ENCODE results near the gene MAML3. TPM values are rescaled to one million over a fixed set of nuclear protein-coding genes. Genes with fewer than 3 reads are reported as not detected.

The MAML3 gene
- total RNA-seq, 1 donor from 2014 or later: 8.1 TPM

DNA sequence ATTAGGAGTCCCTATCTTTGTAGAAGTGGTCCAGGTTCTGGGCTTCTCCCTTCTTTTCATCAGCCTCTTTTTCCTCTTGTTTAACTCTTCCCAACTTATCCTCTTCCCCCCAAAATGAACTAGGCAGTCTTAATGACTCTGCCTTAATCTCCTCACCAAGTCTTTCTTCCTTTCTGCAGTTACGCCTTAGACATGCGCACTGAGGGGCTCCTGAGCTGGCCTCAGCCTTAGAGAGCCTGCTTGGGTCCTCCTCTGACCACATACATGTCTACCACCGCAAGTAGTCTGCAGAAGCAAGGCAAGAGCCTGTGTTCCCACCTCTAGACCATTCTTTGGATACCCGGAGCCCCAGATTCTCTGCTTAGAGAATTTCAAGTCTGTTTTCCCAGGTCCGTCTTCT lies 288.4 kb downstream of the MAML3 start:
- Histone ChIP-seq H3K27ac (ENCODE audit: low read depth, low read length) (no peak overlapping the region), H3K36me3 (ENCODE audit: insufficient read depth, low read length) (no peaks in the 10 kb centered on the region), H3K9ac (ENCODE audit: low read length) (no peak overlapping the region), H4K20me1 (ENCODE audit: insufficient read depth, low read length) (no peaks in the 10 kb centered on the region), H3K4me3 (ENCODE audit: insufficient read depth, low read depth, low read length) (no peak overlapping the region), H3K27me3 (ENCODE audit: insufficient read depth, low read length) (no peaks in the 10 kb centered on the region), H2AFZ (ENCODE audit: low read depth, low read length) (no peak overlapping the region), H3K9me3 (ENCODE audit: insufficient read depth, low read depth, low read length) (no peaks in the 10 kb centered on the region), H3K4me1 (ENCODE audit: insufficient read depth, low read length) (no peaks in the 10 kb centered on the region), H3K4me2 (ENCODE audit: low read length) (no peak overlapping the region), H3K79me2 (ENCODE audit: insufficient read depth, low read length) (no peaks in the 10 kb centered on the region)
- peaks cover 2% of the 10 kb centered on the region for H3K36me3 Mint-ChIP-seq (ENCODE audit: low read depth, unreplicated experiment)
- no peak overlapping the region for H3K4me3 Mint-ChIP-seq (ENCODE audit: unreplicated experiment)
- H3K4me1 Mint-ChIP-seq (ENCODE audit: low read depth, unreplicated experiment): peaks cover 4% of the 10 kb centered on the region
- H3K27me3 Mint-ChIP-seq (ENCODE audit: low read depth, unreplicated experiment): no peaks in the 10 kb centered on the region
- FAIRE-seq: no peak
- no peak for DNase-seq (ENCODE audit: low read depth)
- H3K9me3 Mint-ChIP-seq (ENCODE audit: unreplicated experiment): peaks cover 2% of the 10 kb centered on the region
- H3K27ac Mint-ChIP-seq (ENCODE audit: unreplicated experiment): no peak overlapping the region
- TF ChIP-seq CTCF (IDR thresholded peaks at IDR 0.05; ENCODE audit: insufficient read depth, low read depth, low read length) (no peak), EZH2 (IDR thresholded peaks at IDR 0.05; ENCODE audit: insufficient read depth, low read length) (no peak)

GRCh38 chr4:139863531-139863930 lies 290.5 kb downstream of the MAML3 start:
- H3K4me1 ChIP-seq (ENCODE audit: insufficient read depth, low read length): no peaks in the 10 kb centered on the region
- H3K27me3 ChIP-seq (ENCODE audit: insufficient read depth, low read length): no peaks in the 10 kb centered on the region
- H3K4me1 Mint-ChIP-seq (ENCODE audit: low read depth, unreplicated experiment): peaks cover 9% of the 10 kb centered on the region
- no peak overlapping the region for H3K27ac ChIP-seq (ENCODE audit: low read depth, low read length)
- DNase-seq (ENCODE audit: low read depth): no peak
- H3K4me3 ChIP-seq (ENCODE audit: insufficient read depth, low read depth, low read length): no peak overlapping the region
- no peaks in the 10 kb centered on the region for H4K20me1 ChIP-seq (ENCODE audit: insufficient read depth, low read length)
- H3K79me2 ChIP-seq (ENCODE audit: insufficient read depth, low read length): no peaks in the 10 kb centered on the region
- no peaks in the 10 kb centered on the region for H3K9me3 ChIP-seq (ENCODE audit: insufficient read depth, low read depth, low read length)
- no peaks in the 10 kb centered on the region for H3K36me3 ChIP-seq (ENCODE audit: insufficient read depth, low read length)
- peaks cover 2% of the 10 kb centered on the region for H3K36me3 Mint-ChIP-seq (ENCODE audit: low read depth, unreplicated experiment)
- no peak overlapping the region for H3K9ac ChIP-seq (ENCODE audit: low read length)
- TF ChIP-seq EZH2 (IDR thresholded peaks at IDR 0.05; ENCODE audit: insufficient read depth, low read length) (no peak), CTCF (IDR thresholded peaks at IDR 0.05; ENCODE audit: insufficient read depth, low read depth, low read length) (no peak)
- peaks cover 2% of the 10 kb centered on the region for H3K9me3 Mint-ChIP-seq (ENCODE audit: unreplicated experiment)
- no peak overlapping the region for H3K27ac Mint-ChIP-seq (ENCODE audit: unreplicated experiment)
- no peak overlapping the region for H3K4me3 Mint-ChIP-seq (ENCODE audit: unreplicated experiment)
- H2AFZ ChIP-seq (ENCODE audit: low read depth, low read length): no peak overlapping the region
- H3K27me3 Mint-ChIP-seq (ENCODE audit: low read depth, unreplicated experiment): no peaks in the 10 kb centered on the region
- H3K4me2 ChIP-seq (ENCODE audit: low read length): no peak overlapping the region
- no peak for FAIRE-seq

- no peaks in the 10 kb centered on the region for H3K27me3 Mint-ChIP-seq (ENCODE audit: low read depth, unreplicated experiment)
- H3K4me1 ChIP-seq (ENCODE audit: insufficient read depth, low read length): no peaks in the 10 kb centered on the region
- H3K4me2 ChIP-seq (ENCODE audit: low read length): no peak overlapping the region
- H3K9me3 ChIP-seq (ENCODE audit: insufficient read depth, low read depth, low read length): no peaks in the 10 kb centered on the region
- peaks cover under 1% of the 10 kb centered on the region for H3K9me3 Mint-ChIP-seq (ENCODE audit: unreplicated experiment)
- H3K4me1 Mint-ChIP-seq (ENCODE audit: low read depth, unreplicated experiment): peaks cover 19% of the 10 kb centered on the region
- no peak for FAIRE-seq
- H3K4me3 Mint-ChIP-seq (ENCODE audit: unreplicated experiment): no peak overlapping the region
- TF ChIP-seq CTCF (IDR thresholded peaks at IDR 0.05; ENCODE audit: insufficient read depth, low read depth, low read length) (no peak), EZH2 (IDR thresholded peaks at IDR 0.05; ENCODE audit: insufficient read depth, low read length) (no peak)
- H3K27ac Mint-ChIP-seq (ENCODE audit: unreplicated experiment): no peak overlapping the region
- H3K36me3 ChIP-seq (ENCODE audit: insufficient read depth, low read length): no peaks in the 10 kb centered on the region
- no peaks in the 10 kb centered on the region for H3K79me2 ChIP-seq (ENCODE audit: insufficient read depth, low read length)
- no peak overlapping the region for H3K9ac ChIP-seq (ENCODE audit: low read length)
- no peak overlapping the region for H2AFZ ChIP-seq (ENCODE audit: low read depth, low read length)
- H3K27me3 ChIP-seq (ENCODE audit: insufficient read depth, low read length): no peaks in the 10 kb centered on the region
- DNase-seq (ENCODE audit: low read depth): no peak
- H3K36me3 Mint-ChIP-seq (ENCODE audit: low read depth, unreplicated experiment): peaks cover 1% of the 10 kb centered on the region
- H3K27ac ChIP-seq (ENCODE audit: low read depth, low read length): no peak overlapping the region
- H4K20me1 ChIP-seq (ENCODE audit: insufficient read depth, low read length): no peaks in the 10 kb centered on the region
- H3K4me3 ChIP-seq (ENCODE audit: insufficient read depth, low read depth, low read length): no peak overlapping the region
Measured at GRCh38 chr4:139861471-139861870, 292.5 kb downstream of the MAML3 start.

Measured in astrocyte (in vitro differentiated cells and primary cell).